Right ventricle myocardium superior (tissue), 1 donor: Measurements from ENCODE around the gene CXCR6. TPM values are rescaled to one million over a fixed set of nuclear protein-coding genes. Genes with fewer than 3 reads are reported as not detected.

Experiments used
- ATAC-seq: fragments of 200-7000 bp; cut with Tn5 transposase; one replicate; pipeline ENCODE4 v1.9.1; 2020; ENCODE audit warnings: mild to moderate bottlenecking; ENCODE audit not compliant: poor library complexity
- DNase-seq: peaks from one replicate; pipeline ENCODE4 v3.0.0-alpha.2; 2020
- intact Hi-C: fragments of 100-400 bp; cut with DNase I; formaldehyde crosslinking; loops from one replicate; pipeline ENCODE4 v1.11.2; 2022
- total RNA-seq: library from RNA; stranded (reverse); fragmentation: NEBNext Ultra II Directional; extraction: Animal tissue kit (Norgen Biotek cat#: 25700); gene quantifications from one replicate; pipeline ENCODE4 v1.2.1, GENCODE V29; 2021
- donor health status: DM: no; HTN: yes; CAD: no; lungs with severe emphysema.

CXCR6 gene
- total RNA-seq, 1 donor from 2014 or later: 0.22 TPM

GRCh38 chr3:45980229-45980813, 37.1 kb downstream of the CXCR6 start:
- intact Hi-C loops: no loop called here
- ATAC-seq: no peak

GRCh38 chr3:45980819-45981218, 37.6 kb downstream of the CXCR6 start:
- ATAC-seq (no peak), DNase-seq (no peak)
- intact Hi-C loops: no loop called here

More at GRCh38 chr3:45980229-45980813, 37.1 kb downstream of the CXCR6 start:
- no peak for DNase-seq

GRCh38 chr3:45981346-45982074, 38.2 kb downstream of the CXCR6 start:
- intact Hi-C loops: no loop called here
- ATAC-seq: no peak
- DNase-seq: no peak

- intact Hi-C loops: no loop called here
- DNase-seq (no peak), ATAC-seq (no peak)
Measured at GRCh38 chr3:45983770-45984169, 40.5 kb downstream of the CXCR6 start.

- DNase-seq (peak; percentile 70), ATAC-seq (peak; percentile 1)
- intact Hi-C loops: no loop called here
Measured at GRCh38 chr3:45984331-45985312, 41.4 kb downstream of the CXCR6 start.

GRCh38 chr3:45985532-45986302, 42.5 kb downstream of the CXCR6 start:
- intact Hi-C loops: no loop called here
- ATAC-seq: peak; percentile 60
- DNase-seq: no peak

GRCh38 chr3:45986303-45986982, 43.2 kb downstream of the CXCR6 start:
- DNase-seq (peak; percentile 58), ATAC-seq (peak; percentile 79)
- intact Hi-C loops: no loop called here

GRCh38 chr3:45987368-45988291, 44.4 kb downstream of the CXCR6 start:
- intact Hi-C loops: no loop called here

GRCh38 chr3:45988362-45988761, 45.1 kb downstream of the CXCR6 start:
- intact Hi-C loops: no loop called here
- DNase-seq (no peak), ATAC-seq (no peak)

More at GRCh38 chr3:45987368-45988291, 44.4 kb downstream of the CXCR6 start:
- ATAC-seq (peak; percentile 6), DNase-seq (peak; percentile 62)

GRCh38 chr3:45988804-45989203, 45.5 kb downstream of the CXCR6 start:
- ATAC-seq (no peak), DNase-seq (no peak)
- intact Hi-C loops: no loop called here

- intact Hi-C loops: no loop called here
- no peak for ATAC-seq
Measured at GRCh38 chr3:45990181-45990580, 46.9 kb downstream of the CXCR6 start.

GRCh38 chr3:45991341-45991740, 48.1 kb downstream of the CXCR6 start:
- ATAC-seq (peak; percentile 11), DNase-seq (peak; percentile 51)
- intact Hi-C loops: no loop called here

More at GRCh38 chr3:45990181-45990580, 46.9 kb downstream of the CXCR6 start:
- no peak for DNase-seq

- DNase-seq: peak; percentile 49
- peak; percentile 47 for ATAC-seq
- intact Hi-C loops: no loop called here
Measured at GRCh38 chr3:45992133-45992729, 49.0 kb downstream of the CXCR6 start.

GRCh38 chr3:45992821-45993221, 49.6 kb downstream of the CXCR6 start:
- intact Hi-C loops: no loop called here
- no peak for ATAC-seq
- DNase-seq: no peak

- DNase-seq: no peak
- intact Hi-C loops: no loop called here
- no peak for ATAC-seq
Measured at GRCh38 chr3:45993421-45994027, 50.3 kb downstream of the CXCR6 start.
